ENCODE results near the gene LCORL. TPM values are rescaled to one million over a fixed set of nuclear protein-coding genes. Genes with fewer than 3 reads are reported as not detected.

Gene LCORL
- total RNA-seq, 2 experiments from 2014 or later = 6.7 to 8.0 TPM

GRCh38 chr4:17964576-17964975, 57.0 kb downstream of the LCORL start:
- ChIA-PET CTCF (no interaction called here), POLR2A (interaction anchor here (0.6 kb wide), 1 partner anchor 24 kb away, joined by 8 read pairs; no protein-coding TSS in a partner anchor)
- H3K27ac Mint-ChIP-seq = no peak overlapping the region
- H3K9me3 Mint-ChIP-seq (ENCODE audit: low read depth) = no peaks in the 10 kb centered on the region
- ATAC-seq = no peak
- intact Hi-C loops (cut with DNase I, micrococcal nuclease) = no loop called here
- H3K27me3 Mint-ChIP-seq = no peaks in the 10 kb centered on the region
- H3K4me3 Mint-ChIP-seq = no peak overlapping the region
- no peak for DNase-seq
- H3K36me3 Mint-ChIP-seq (ENCODE audit: low read depth) = peaks cover 5% of the 10 kb centered on the region
- no peaks in the 10 kb centered on the region for H3K4me1 Mint-ChIP-seq

GRCh38 chr4:17962171-17962570, 59.4 kb downstream of the LCORL start:
- intact Hi-C loops (cut with DNase I, micrococcal nuclease) = no loop called here
- H3K4me1 Mint-ChIP-seq = no peaks in the 10 kb centered on the region
- no peak overlapping the region for H3K4me3 Mint-ChIP-seq
- DNase-seq (no peak), ATAC-seq (no peak)
- ChIA-PET POLR2A (no interaction called here), CTCF (no interaction called here)
- peaks cover 16% of the 10 kb centered on the region for H3K36me3 Mint-ChIP-seq (ENCODE audit: low read depth)
- no peaks in the 10 kb centered on the region for H3K9me3 Mint-ChIP-seq (ENCODE audit: low read depth)
- H3K27ac Mint-ChIP-seq = no peak overlapping the region
- H3K27me3 Mint-ChIP-seq = no peaks in the 10 kb centered on the region

- CTCF ChIA-PET = interaction anchor here (0.6 kb wide), 1 partner anchor 363 kb away, joined by 3 read pairs; no protein-coding TSS in a partner anchor
- intact Hi-C loops (cut with DNase I, micrococcal nuclease) = no loop called here
- POLR2A ChIA-PET = no interaction called here
- no peaks in the 10 kb centered on the region for H3K27me3 Mint-ChIP-seq
- no peak overlapping the region for H3K4me3 Mint-ChIP-seq
- H3K27ac Mint-ChIP-seq = no peak overlapping the region
- no peaks in the 10 kb centered on the region for H3K4me1 Mint-ChIP-seq
- DNase-seq = no peak
- no peak for ATAC-seq
- peaks cover 22% of the 10 kb centered on the region for H3K36me3 Mint-ChIP-seq (ENCODE audit: low read depth)
- H3K9me3 Mint-ChIP-seq (ENCODE audit: low read depth) = no peaks in the 10 kb centered on the region
Observed at GRCh38 chr4:17961249-17961648, 60.3 kb downstream of the LCORL start.

- POLR2A ChIA-PET = no interaction called here
- intact Hi-C loops (cut with DNase I, micrococcal nuclease) = no loop called here
- CTCF ChIA-PET = no interaction called here
- Mint-ChIP-seq H3K4me1 (no peaks in the 10 kb centered on the region), H3K27me3 (no peaks in the 10 kb centered on the region), H3K36me3 (ENCODE audit: low read depth) (peaks cover 36% of the 10 kb centered on the region), H3K27ac (no peak overlapping the region), H3K9me3 (ENCODE audit: low read depth) (no peaks in the 10 kb centered on the region), H3K4me3 (no peak overlapping the region)
- DNase-seq (no peak), ATAC-seq (no peak)
Observed at GRCh38 chr4:17958181-17958580, 63.4 kb downstream of the LCORL start.

GRCh38 chr4:17957688-17958087, 63.9 kb downstream of the LCORL start:
- Mint-ChIP-seq H3K4me3 (no peak overlapping the region), H3K9me3 (ENCODE audit: low read depth) (no peaks in the 10 kb centered on the region), H3K36me3 (ENCODE audit: low read depth) (peaks cover 39% of the 10 kb centered on the region), H3K27me3 (no peaks in the 10 kb centered on the region), H3K4me1 (no peaks in the 10 kb centered on the region), H3K27ac (no peak overlapping the region)
- intact Hi-C loops (cut with DNase I, micrococcal nuclease) = no loop called here
- CTCF ChIA-PET = no interaction called here
- POLR2A ChIA-PET = no interaction called here
- DNase-seq = no peak
- ATAC-seq = no peak

- CTCF ChIA-PET = no interaction called here
- no peak overlapping the region for H3K4me3 Mint-ChIP-seq
Observed at GRCh38 chr4:17956245-17956644, 65.3 kb downstream of the LCORL start.

GRCh38 chr4:17945303-17945702, 76.3 kb downstream of the LCORL start:
- no peak for DNase-seq
- ChIA-PET CTCF (no interaction called here), POLR2A (no interaction called here)
- Mint-ChIP-seq H3K4me3 (no peak overlapping the region), H3K27me3 (no peaks in the 10 kb centered on the region), H3K36me3 (ENCODE audit: low read depth) (peaks cover 2% of the 10 kb centered on the region), H3K4me1 (no peaks in the 10 kb centered on the region), H3K9me3 (ENCODE audit: low read depth) (no peaks in the 10 kb centered on the region), H3K27ac (no peak overlapping the region)
- ATAC-seq = no peak
- intact Hi-C loops (cut with DNase I, micrococcal nuclease) = no loop called here

More at GRCh38 chr4:17956245-17956644, 65.3 kb downstream of the LCORL start:
- no peaks in the 10 kb centered on the region for H3K27me3 Mint-ChIP-seq
- H3K9me3 Mint-ChIP-seq (ENCODE audit: low read depth) = no peaks in the 10 kb centered on the region
- POLR2A ChIA-PET = no interaction called here
- intact Hi-C loops (cut with DNase I, micrococcal nuclease) = no loop called here
- no peak overlapping the region for H3K27ac Mint-ChIP-seq
- ATAC-seq (no peak), DNase-seq (no peak)
- H3K36me3 Mint-ChIP-seq (ENCODE audit: low read depth) = peaks cover 39% of the 10 kb centered on the region
- no peaks in the 10 kb centered on the region for H3K4me1 Mint-ChIP-seq

GRCh38 chr4:17941731-17942130, 79.8 kb downstream of the LCORL start:
- no peaks in the 10 kb centered on the region for H3K27me3 Mint-ChIP-seq
- H3K9me3 Mint-ChIP-seq (ENCODE audit: low read depth) = no peaks in the 10 kb centered on the region
- no peaks in the 10 kb centered on the region for H3K4me1 Mint-ChIP-seq
- ATAC-seq = no peak
- no peak for DNase-seq
- H3K36me3 Mint-ChIP-seq (ENCODE audit: low read depth) = peaks cover 7% of the 10 kb centered on the region
- ChIA-PET CTCF (no interaction called here), POLR2A (no interaction called here)
- no peak overlapping the region for H3K27ac Mint-ChIP-seq
- intact Hi-C loops (cut with DNase I, micrococcal nuclease) = no loop called here
- H3K4me3 Mint-ChIP-seq = no peak overlapping the region

- DNase-seq (no peak), ATAC-seq (no peak)
- CTCF ChIA-PET = no interaction called here
- Mint-ChIP-seq H3K36me3 (ENCODE audit: low read depth) (peaks cover 12% of the 10 kb centered on the region), H3K4me3 (no peak overlapping the region), H3K27me3 (no peaks in the 10 kb centered on the region), H3K4me1 (no peaks in the 10 kb centered on the region), H3K27ac (no peak overlapping the region), H3K9me3 (ENCODE audit: low read depth) (peaks cover 3% of the 10 kb centered on the region)
- intact Hi-C loops (cut with DNase I, micrococcal nuclease) = no loop called here
- POLR2A ChIA-PET = no interaction called here
Observed at GRCh38 chr4:17939054-17939453, 82.5 kb downstream of the LCORL start.

- ATAC-seq (no peak), DNase-seq (no peak)
- Mint-ChIP-seq H3K9me3 (ENCODE audit: low read depth) (peaks cover 16% of the 10 kb centered on the region), H3K36me3 (ENCODE audit: low read depth) (peaks cover 21% of the 10 kb centered on the region), H3K27me3 (no peaks in the 10 kb centered on the region), H3K4me3 (no peak overlapping the region), H3K27ac (no peak overlapping the region), H3K4me1 (no peaks in the 10 kb centered on the region)
- ChIA-PET POLR2A (no interaction called here), CTCF (no interaction called here)
- intact Hi-C loops (cut with DNase I, micrococcal nuclease) = loop anchor here in 1 of 2 experiments (1.0 kb wide), 1 partner anchor 659 kb away; no protein-coding TSS in a partner anchor
Observed at GRCh38 chr4:17934286-17934685, 87.3 kb downstream of the LCORL start.

- no peaks in the 10 kb centered on the region for H3K4me1 Mint-ChIP-seq
- H3K9me3 Mint-ChIP-seq (ENCODE audit: low read depth) = peaks cover 16% of the 10 kb centered on the region
- DNase-seq (no peak), ATAC-seq (no peak)
- H3K36me3 Mint-ChIP-seq (ENCODE audit: low read depth) = peaks cover 18% of the 10 kb centered on the region
- intact Hi-C loops (cut with DNase I, micrococcal nuclease) = no loop called here
- ChIA-PET POLR2A (no interaction called here), CTCF (interaction anchor here (0.7 kb wide), 1 partner anchor 112 kb away, joined by 3 read pairs; no protein-coding TSS in a partner anchor)
- H3K27me3 Mint-ChIP-seq = no peaks in the 10 kb centered on the region
- H3K4me3 Mint-ChIP-seq = no peak overlapping the region
- no peak overlapping the region for H3K27ac Mint-ChIP-seq
Observed at GRCh38 chr4:17933126-17933525, 88.4 kb downstream of the LCORL start.

GRCh38 chr4:17932041-17932440, 89.5 kb downstream of the LCORL start:
- intact Hi-C loops (cut with DNase I, micrococcal nuclease) = no loop called here
- CTCF ChIA-PET = interaction anchor here (1.1 kb wide), 1 partner anchor 115 kb away, joined by 3 read pairs; no protein-coding TSS in a partner anchor
- DNase-seq (no peak), ATAC-seq (no peak)
- H3K27ac Mint-ChIP-seq = no peak overlapping the region
- peaks cover 20% of the 10 kb centered on the region for H3K36me3 Mint-ChIP-seq (ENCODE audit: low read depth)
- H3K4me1 Mint-ChIP-seq = no peaks in the 10 kb centered on the region
- H3K27me3 Mint-ChIP-seq = no peaks in the 10 kb centered on the region
- H3K4me3 Mint-ChIP-seq = no peak overlapping the region
- POLR2A ChIA-PET = no interaction called here
- peaks cover 16% of the 10 kb centered on the region for H3K9me3 Mint-ChIP-seq (ENCODE audit: low read depth)

GRCh38 chr4:17930256-17930655, 91.3 kb downstream of the LCORL start:
- no peak for ATAC-seq
- ChIA-PET POLR2A (no interaction called here), CTCF (no interaction called here)
- Mint-ChIP-seq H3K27ac (no peak overlapping the region), H3K27me3 (no peaks in the 10 kb centered on the region), H3K4me3 (no peak overlapping the region), H3K9me3 (ENCODE audit: low read depth) (peaks cover 14% of the 10 kb centered on the region), H3K4me1 (no peaks in the 10 kb centered on the region), H3K36me3 (ENCODE audit: low read depth) (peaks cover 22% of the 10 kb centered on the region)
- no peak for DNase-seq
- intact Hi-C loops (cut with DNase I, micrococcal nuclease) = no loop called here

Measured in activated CD4-positive, alpha-beta T cell treated with anti-CD3 and anti-CD28 coated beads for 36 hours (primary cell).